ENCODE data around the gene IGFBP7.

- TF ChIP-seq CTCF (conservative IDR thresholded peaks at IDR 0.05; ENCODE audit: low read length) (no peak), EZH2phosphoT487 (IDR thresholded peaks at IDR 0.05; ENCODE audit: borderline replicate concordance) (no peak)
These were observed 34.3 kb upstream of the IGFBP7 start for GRCh38 chr4:57144466-57144865.
